Activated CD4-positive, alpha-beta T cell treated with anti-CD3 and anti-CD28 coated beads, Interleukin-2, amount 10 ng/mL, durations not matched to agents 24 days and 14 days (primary cell): ENCODE measurements around the gene HMG20A. TPM values are rescaled to one million over a fixed set of nuclear protein-coding genes. Genes with fewer than 3 reads are reported as not detected.

ENCODE experiments used
- DNase-seq: peaks from one replicate; pipeline ENCODE4 v3.0.0; 2022
- H3K27ac Mint-ChIP-seq: one replicate; pipeline ENCODE4 v1.8.0; 2022; ENCODE audit warnings: mild to moderate bottlenecking, mixed read lengths
- H3K27me3 Mint-ChIP-seq: one replicate; pipeline ENCODE4 v1.8.0; 2022; ENCODE audit warnings: mixed read lengths
- H3K36me3 Mint-ChIP-seq: one replicate; pipeline ENCODE4 v1.8.0; 2022; ENCODE audit warnings: low read depth, mild to moderate bottlenecking, mixed read lengths
- H3K4me1 Mint-ChIP-seq: one replicate; pipeline ENCODE4 v1.8.0; 2021; ENCODE audit warnings: mixed read lengths
- H3K4me3 Mint-ChIP-seq: one replicate; pipeline ENCODE4 v1.8.0; 2022; ENCODE audit warnings: mild to moderate bottlenecking, moderate library complexity, mixed read lengths
- H3K9me3 Mint-ChIP-seq: one replicate; pipeline ENCODE4 v1.8.0; 2021; ENCODE audit warnings: mixed read lengths
- intact Hi-C: fragments of 100-400 bp; cut with micrococcal nuclease; formaldehyde crosslinking; loops from one replicate; pipeline ENCODE4 v1.15.1; 2023
- total RNA-seq: library from RNA; stranded (reverse); gene quantifications from 2 replicates; pipeline ENCODE4 v1.2.3, GENCODE V29; 2022

The HMG20A gene
- total RNA-seq, 1 donor from 2014 or later: 46.4 TPM

DNA sequence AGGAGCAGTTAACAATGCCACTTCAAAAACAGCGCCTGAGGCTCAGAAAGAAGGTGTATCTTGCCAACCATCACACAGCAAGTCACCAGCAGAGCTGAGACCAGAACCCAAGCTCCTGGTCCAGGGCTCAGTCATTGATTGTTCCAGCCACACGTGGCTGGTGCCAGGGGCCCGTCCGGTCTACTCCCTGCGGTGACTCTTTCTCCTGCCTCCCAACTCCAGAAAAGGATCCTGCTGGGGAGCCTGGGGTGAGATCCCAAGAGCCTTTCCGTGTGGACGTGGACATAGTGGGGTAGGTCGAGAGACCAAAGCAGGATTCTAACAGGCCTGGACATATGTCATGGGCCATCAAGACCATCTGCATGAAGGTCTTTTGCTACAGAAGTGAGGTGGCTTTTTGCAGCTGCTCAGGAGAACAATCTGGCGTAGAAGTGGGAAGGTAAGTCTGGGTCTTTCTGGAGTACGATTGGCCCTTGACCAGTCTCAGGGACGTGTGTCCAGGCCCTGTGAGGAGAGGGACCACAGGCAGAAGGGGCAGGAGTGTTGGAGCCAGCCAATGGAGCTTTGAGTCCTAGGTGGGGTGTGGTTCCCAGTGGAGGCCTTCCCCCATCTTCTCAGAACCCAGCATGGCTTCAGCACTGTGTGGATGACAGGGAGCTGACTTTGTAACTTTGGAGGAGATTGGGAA, 105.4 kb downstream of the HMG20A start:
- Mint-ChIP-seq H3K4me3 (no peak overlapping the region), H3K4me1 (no peaks in the 10 kb centered on the region), H3K36me3 (no peaks in the 10 kb centered on the region), H3K27ac (no peak overlapping the region), H3K9me3 (no peaks in the 10 kb centered on the region), H3K27me3 (peaks cover 6% of the 10 kb centered on the region)
- DNase-seq: no peak
- intact Hi-C loops: no loop called here

DNA sequence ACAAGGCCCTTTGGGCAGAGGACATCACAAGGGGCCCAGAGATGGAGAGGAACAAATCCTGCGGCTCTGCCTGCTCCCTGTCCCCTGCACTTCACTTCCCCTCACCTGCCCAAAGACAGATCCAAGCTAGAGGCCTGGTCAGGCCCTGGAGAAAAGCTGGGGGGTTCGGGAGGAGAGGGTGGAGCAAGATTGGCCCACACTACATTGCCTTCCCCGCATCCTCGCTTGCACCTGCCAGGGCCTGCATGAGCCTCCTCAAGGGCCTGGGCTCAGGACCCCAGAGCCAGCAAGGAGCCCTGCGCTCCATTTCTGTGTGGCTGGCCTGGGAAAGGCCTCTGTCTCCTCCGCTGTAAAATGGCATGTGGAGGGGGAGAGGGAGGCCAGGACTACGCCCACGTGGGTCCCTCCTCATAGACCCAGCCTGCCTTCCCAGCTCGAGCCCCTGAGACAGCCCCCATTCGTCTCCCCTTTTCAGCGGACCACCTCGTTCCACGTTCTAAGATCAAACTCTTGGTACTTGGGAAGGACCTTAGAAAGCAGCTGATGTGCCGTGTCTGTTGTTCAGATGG, 106.0 kb downstream of the HMG20A start:
- H3K4me3 Mint-ChIP-seq: no peak overlapping the region
- H3K36me3 Mint-ChIP-seq: no peaks in the 10 kb centered on the region
- H3K9me3 Mint-ChIP-seq: no peaks in the 10 kb centered on the region
- no peak overlapping the region for H3K27ac Mint-ChIP-seq
- H3K27me3 Mint-ChIP-seq: peaks cover 6% of the 10 kb centered on the region
- H3K4me1 Mint-ChIP-seq: no peaks in the 10 kb centered on the region
- DNase-seq: no peak
- intact Hi-C loops: no loop called here

DNA sequence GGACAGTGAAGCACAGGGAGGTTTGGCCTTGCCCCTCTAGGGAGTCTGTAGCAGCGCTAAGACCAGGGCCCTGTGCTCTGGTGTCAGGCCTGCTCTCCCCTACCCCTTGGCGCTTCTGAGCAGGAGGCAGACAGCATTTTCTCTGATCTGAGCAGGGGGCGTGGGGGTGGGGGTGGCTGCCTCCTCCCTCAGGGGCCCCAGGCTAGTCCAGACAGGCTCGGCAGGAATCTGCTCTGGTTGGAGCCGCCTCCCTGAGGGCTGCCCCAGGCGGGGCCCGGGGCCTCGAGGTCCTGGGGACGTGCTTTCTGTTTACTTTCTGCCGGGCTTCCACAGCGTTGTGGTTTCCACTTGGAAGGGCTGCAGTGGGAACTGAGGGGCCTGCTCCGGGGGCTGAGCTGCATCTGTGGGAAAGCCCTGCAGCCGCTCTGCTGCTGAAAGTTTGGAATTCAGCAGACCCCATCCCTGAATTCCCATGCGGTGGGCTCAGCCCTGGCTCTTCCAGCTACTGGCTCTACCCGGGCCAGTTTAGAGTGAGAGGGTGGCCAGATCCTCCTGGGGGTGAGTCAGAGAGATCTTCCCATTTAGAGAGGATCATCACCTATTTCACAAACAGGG, 106.6 kb downstream of the HMG20A start:
- no peak for DNase-seq
- no peaks in the 10 kb centered on the region for H3K36me3 Mint-ChIP-seq
- H3K4me3 Mint-ChIP-seq: no peak overlapping the region
- intact Hi-C loops: no loop called here
- peaks cover 3% of the 10 kb centered on the region for H3K27me3 Mint-ChIP-seq
- H3K27ac Mint-ChIP-seq: no peak overlapping the region
- no peaks in the 10 kb centered on the region for H3K4me1 Mint-ChIP-seq
- H3K9me3 Mint-ChIP-seq: no peaks in the 10 kb centered on the region

DNA sequence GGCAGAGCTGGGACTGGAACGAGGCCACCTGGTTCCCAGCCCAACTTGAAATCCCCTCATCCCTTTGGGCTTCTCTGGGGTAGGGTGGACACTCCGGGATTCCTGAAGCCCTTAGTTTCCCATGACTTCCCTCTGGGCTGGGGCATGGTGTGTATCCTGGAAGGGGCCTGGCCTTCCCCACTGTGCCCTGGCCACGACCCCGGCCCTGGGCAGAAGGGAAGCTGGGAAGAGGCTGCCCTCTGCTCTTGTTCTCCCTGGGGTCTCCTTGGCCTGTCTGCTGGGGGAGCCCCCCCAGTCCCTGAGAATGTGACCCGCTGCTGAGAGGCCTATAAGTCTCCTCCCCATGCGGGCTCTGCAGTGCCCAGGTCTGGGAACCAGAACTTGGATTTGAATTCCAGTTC, 107.1 kb downstream of the HMG20A start:
- no peaks in the 10 kb centered on the region for H3K36me3 Mint-ChIP-seq
- DNase-seq: no peak
- no peaks in the 10 kb centered on the region for H3K9me3 Mint-ChIP-seq
- no peak overlapping the region for H3K27ac Mint-ChIP-seq
- no peak overlapping the region for H3K4me3 Mint-ChIP-seq
- intact Hi-C loops: no loop called here
- H3K4me1 Mint-ChIP-seq: no peaks in the 10 kb centered on the region
- peaks cover 2% of the 10 kb centered on the region for H3K27me3 Mint-ChIP-seq

DNA sequence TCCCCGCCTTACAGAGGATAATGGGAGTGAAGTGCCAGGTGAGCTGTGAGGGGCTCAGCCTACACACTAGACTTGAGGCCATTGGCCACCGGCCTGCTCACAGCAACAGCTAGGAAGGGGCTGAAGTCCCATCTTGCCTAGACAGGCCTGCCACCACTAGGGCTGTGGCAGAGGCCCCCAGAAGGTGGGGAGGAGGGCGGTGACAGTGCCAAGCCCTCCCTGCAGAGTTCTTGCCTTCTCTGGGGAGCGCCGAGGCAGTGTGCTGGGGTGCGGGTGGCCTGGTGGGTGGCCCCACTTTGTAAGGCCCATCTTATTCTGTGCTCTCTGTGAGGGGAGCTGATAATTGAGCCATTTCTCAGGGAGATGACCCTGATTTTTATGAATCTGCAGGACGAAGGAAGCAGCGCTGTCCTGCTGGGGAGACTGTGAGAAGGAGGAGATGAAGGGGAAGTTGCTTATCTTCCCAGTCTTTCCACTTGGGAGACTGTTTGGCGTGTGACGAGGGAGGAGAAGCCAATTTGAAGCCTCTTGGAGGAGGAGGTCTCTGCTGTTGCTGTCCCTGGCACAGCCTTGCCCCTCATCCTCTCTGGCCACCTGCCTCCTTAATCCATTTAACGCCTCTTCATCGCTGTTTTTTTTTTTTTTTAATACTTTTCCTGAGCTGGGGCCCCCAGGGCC, 107.7 kb downstream of the HMG20A start:
- Mint-ChIP-seq H3K4me3 (no peak overlapping the region), H3K36me3 (no peaks in the 10 kb centered on the region), H3K4me1 (no peaks in the 10 kb centered on the region), H3K27ac (no peak overlapping the region), H3K9me3 (no peaks in the 10 kb centered on the region), H3K27me3 (peaks cover 5% of the 10 kb centered on the region)
- intact Hi-C loops: no loop called here
- no peak for DNase-seq

DNA sequence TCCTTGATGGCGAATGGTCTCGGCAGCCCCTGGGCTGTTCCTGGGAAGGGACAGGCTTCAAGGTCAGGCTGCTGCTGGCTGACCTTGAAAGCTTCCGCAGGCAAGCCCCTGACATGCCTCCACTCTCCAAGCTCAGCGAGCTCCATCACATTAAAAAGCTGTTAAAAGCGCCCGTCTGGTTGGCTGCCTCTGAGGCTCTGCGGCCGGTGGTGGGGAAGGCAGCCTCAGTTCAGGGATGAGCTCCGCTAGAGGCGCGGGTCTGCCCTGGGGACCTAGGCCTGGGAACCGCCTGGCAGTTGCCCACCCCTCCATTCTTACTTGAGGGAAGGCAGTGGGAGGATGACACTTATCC, 108.3 kb downstream of the HMG20A start:
- peaks cover 5% of the 10 kb centered on the region for H3K27me3 Mint-ChIP-seq
- no peaks in the 10 kb centered on the region for H3K36me3 Mint-ChIP-seq
- H3K4me3 Mint-ChIP-seq: no peak overlapping the region
- no peaks in the 10 kb centered on the region for H3K9me3 Mint-ChIP-seq
- intact Hi-C loops: no loop called here
- H3K4me1 Mint-ChIP-seq: no peaks in the 10 kb centered on the region
- no peak for DNase-seq
- no peak overlapping the region for H3K27ac Mint-ChIP-seq

DNA sequence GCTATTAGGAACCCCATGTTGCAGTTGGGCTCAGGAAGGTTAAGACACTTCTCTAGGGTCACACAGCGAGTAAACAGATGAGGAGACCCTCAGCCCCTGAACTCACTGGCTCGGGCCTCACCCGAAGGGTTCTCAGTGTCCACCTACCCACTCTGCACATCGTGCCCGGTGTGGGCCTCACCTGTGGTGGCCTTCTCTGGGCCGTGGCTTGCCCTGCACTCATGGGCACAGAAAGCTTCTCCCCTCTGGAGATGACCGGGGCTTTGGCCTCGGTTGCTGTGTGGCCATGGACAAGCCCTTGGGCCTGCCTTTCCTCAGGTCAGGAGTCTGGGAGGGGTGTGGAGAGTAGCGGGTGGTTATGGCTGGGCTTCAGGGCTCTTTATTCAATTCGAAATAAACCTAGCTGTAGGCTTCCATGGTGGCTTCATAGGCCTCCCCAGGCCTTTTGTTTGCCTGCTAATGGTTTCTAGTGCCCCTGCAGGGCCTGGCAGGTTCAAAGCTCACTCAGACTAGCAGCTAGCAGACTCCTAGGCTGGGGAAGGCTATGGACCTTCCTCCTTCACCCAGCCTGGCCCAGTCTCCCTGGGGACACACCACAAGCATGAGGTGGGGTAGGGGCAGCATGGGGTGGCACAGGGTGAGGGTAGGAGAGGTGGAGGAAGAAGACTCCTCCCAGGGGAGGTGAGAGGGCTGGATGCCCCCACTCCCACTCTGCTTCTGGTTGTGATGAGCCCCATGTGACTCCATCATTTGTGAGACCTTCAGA, 108.9 kb downstream of the HMG20A start:
- no peaks in the 10 kb centered on the region for H3K4me1 Mint-ChIP-seq
- no peak overlapping the region for H3K27ac Mint-ChIP-seq
- DNase-seq: no peak
- H3K27me3 Mint-ChIP-seq: peaks cover 10% of the 10 kb centered on the region
- H3K9me3 Mint-ChIP-seq: no peaks in the 10 kb centered on the region
- no peaks in the 10 kb centered on the region for H3K36me3 Mint-ChIP-seq
- H3K4me3 Mint-ChIP-seq: no peak overlapping the region
- intact Hi-C loops: no loop called here

DNA sequence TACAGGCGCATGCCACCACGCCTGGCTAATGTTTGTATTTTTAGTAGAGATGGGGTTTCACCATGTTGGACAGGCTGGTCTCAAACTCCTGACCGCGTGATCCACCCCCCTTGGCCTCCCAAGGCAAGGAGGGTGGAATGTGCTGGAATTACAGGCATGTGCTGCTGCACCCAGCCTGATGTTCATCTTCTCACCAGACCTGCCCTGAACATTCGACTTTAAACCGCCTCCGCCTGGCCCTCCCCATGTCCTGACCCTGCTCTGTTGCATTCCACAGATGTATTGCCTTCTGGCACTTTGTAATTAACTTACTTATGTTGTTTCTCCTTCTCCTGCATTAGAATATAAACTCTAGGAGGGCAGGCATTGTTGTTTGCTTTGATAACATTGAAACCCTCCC, 109.9 kb downstream of the HMG20A start:
- no peaks in the 10 kb centered on the region for H3K36me3 Mint-ChIP-seq
- H3K27ac Mint-ChIP-seq: no peak overlapping the region
- DNase-seq: no peak
- peaks cover 10% of the 10 kb centered on the region for H3K27me3 Mint-ChIP-seq
- H3K4me1 Mint-ChIP-seq: no peaks in the 10 kb centered on the region
- H3K4me3 Mint-ChIP-seq: no peak overlapping the region
- no peaks in the 10 kb centered on the region for H3K9me3 Mint-ChIP-seq
- intact Hi-C loops: no loop called here

DNA sequence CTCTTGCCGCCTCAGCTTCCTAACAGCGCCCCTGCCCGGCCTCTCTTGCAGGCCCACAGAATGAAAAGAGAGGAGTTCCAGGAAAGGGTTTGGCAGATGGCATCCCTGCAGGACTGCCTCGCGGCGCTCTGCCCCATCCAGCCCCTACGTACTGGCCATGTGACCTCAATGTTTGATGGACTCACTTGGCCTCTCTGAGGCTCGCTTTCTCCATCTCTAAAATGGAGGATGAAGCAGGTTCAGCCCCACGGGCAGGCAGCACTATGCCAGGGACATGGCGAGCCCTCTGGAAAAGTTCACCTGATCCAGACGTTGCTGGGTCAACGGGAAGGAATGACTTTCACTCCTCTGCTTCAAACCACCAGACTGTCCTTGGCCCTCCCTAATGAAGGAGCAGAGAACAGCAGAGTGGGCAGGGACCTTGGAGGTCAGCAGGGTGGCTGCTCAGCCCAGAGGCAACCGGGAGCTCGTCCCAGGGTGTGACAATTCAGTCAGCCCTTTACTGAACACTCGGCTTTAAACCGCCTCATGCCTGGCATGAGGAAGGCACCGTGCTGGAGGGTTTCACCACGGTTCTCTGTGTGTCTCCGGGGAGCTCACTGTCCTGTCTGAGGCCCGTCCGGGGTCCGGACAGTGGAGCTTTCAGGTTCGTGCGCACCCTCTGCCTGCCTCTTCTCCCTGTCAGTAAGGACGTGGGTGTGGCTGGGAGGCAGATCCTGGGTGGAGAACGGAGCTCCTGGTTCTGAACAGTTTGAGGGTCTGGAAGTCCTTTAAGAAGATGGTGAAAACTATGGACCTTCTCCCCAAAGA, 110.7 kb downstream of the HMG20A start:
- DNase-seq: no peak
- Mint-ChIP-seq H3K9me3 (no peaks in the 10 kb centered on the region), H3K4me1 (no peaks in the 10 kb centered on the region), H3K36me3 (no peaks in the 10 kb centered on the region), H3K27me3 (peaks cover 10% of the 10 kb centered on the region), H3K27ac (no peak overlapping the region), H3K4me3 (no peak overlapping the region)
- intact Hi-C loops: no loop called here

DNA sequence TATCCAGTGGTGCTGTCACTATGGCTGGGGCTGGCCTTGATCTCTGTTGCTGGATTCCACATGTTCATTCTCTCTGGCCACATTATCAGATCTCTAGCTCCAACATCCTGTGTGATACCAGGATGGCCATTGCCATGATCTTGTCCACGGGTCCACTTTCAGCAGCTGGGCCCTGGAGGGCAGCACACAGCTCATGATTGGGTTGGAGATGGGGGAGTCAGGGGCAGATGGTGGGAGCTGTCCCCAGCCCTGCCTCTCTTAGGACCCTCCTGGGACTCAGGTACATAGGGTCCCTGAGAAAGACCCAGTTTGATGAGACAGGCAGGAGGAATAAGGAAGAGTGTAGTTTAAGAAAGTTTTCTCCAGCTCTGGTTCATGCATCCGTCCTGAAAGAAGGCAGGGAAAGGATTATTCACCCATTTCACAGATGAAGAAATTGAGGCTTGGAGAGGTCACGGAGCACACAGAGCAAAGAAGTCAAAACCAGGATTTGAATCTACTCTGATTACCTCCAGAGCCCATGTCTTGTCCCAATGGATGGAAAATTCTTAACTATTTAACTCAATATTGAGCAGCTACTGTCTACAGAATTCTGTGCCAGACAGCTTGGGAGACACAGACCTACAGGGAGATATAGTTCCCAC, 111.5 kb downstream of the HMG20A start:
- no peak for DNase-seq
- Mint-ChIP-seq H3K27ac (no peak overlapping the region), H3K9me3 (no peaks in the 10 kb centered on the region), H3K27me3 (peaks cover 10% of the 10 kb centered on the region), H3K4me1 (no peaks in the 10 kb centered on the region), H3K36me3 (no peaks in the 10 kb centered on the region), H3K4me3 (no peak overlapping the region)
- intact Hi-C loops: no loop called here

DNA sequence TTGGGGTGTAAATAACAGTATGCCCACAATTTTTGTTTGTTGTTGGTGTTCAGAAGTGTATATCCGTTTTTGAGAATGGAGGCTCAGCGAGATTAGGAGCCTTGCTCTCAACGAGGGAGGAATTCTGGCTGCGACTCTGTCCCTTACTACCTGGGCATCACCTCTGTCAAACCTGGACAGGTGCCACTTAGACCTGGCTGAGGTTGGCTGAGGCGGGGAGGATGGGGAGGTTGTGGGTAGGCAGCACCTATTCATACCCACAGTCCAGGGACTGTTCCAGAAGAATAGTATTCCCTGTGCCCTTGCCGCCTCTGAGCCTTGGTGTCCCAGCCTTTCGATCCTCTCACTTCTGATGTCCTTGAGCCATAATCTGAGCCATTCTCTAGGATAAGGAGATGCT, 112.2 kb downstream of the HMG20A start:
- H3K27me3 Mint-ChIP-seq: peaks cover 12% of the 10 kb centered on the region
- H3K4me1 Mint-ChIP-seq: no peaks in the 10 kb centered on the region
- intact Hi-C loops: no loop called here
- no peak for DNase-seq
- no peaks in the 10 kb centered on the region for H3K9me3 Mint-ChIP-seq
- no peak overlapping the region for H3K27ac Mint-ChIP-seq
- H3K36me3 Mint-ChIP-seq: no peaks in the 10 kb centered on the region
- H3K4me3 Mint-ChIP-seq: no peak overlapping the region

DNA sequence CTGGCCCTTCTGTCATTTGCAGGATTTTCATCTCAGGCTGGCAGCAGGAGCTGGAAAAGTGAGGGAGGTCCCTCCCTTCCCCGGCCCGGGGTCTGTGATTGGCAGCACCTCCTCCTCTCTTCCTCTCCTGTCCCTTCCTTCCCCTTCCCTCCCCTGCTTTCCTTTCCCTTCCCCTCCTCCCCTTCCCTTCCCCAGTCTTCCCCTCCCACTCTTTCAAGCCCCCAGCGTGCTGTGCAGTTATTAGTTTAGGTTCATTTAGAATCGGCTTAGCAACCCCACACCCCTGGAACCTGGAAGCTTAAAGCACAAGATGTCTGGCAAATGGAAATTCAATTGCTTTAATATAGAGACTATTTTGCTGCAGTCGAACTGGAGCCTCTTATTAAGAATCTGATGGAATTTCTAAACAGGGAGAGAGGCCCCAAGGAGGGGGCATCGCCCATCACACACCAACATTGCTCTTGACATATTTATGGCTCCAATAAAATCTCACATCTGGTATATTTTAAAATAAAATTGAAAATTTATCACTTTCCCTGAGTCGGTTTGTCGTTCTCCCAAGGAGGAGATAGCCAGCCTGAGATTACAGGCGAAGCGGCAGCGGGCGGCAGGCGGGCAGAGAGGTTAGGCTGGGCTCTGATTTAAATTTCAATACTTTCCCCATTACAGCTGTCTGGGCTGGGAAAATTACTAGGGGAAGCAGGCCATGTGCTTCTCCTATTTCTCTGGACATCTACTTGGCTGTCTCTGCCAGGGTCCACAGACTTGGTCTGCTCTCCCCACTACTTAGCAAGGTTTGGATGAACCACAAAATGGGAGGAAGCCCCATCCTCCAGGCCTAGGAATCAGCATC, 113.1 kb downstream of the HMG20A start:
- intact Hi-C loops: no loop called here
- no peak overlapping the region for H3K27ac Mint-ChIP-seq

More for the DNA sequence above, 113.1 kb downstream of the HMG20A start:
- H3K4me1 Mint-ChIP-seq: no peaks in the 10 kb centered on the region
- H3K36me3 Mint-ChIP-seq: no peaks in the 10 kb centered on the region
- no peaks in the 10 kb centered on the region for H3K9me3 Mint-ChIP-seq
- H3K27me3 Mint-ChIP-seq: peaks cover 12% of the 10 kb centered on the region
- no peak overlapping the region for H3K4me3 Mint-ChIP-seq
- DNase-seq: no peak
